GM19099 (cell line): ENCODE results near the gene TUBB3.

Source experiments
- POLR2A ChIP-seq: IDR thresholded peaks from 3 replicates; pipeline ENCODE4 v1.6.1; 2011; ENCODE audit warnings: low read depth; ENCODE audit not compliant: insufficient read length; ENCODE audit errors: extremely low read depth

Gene TUBB3

DNA sequence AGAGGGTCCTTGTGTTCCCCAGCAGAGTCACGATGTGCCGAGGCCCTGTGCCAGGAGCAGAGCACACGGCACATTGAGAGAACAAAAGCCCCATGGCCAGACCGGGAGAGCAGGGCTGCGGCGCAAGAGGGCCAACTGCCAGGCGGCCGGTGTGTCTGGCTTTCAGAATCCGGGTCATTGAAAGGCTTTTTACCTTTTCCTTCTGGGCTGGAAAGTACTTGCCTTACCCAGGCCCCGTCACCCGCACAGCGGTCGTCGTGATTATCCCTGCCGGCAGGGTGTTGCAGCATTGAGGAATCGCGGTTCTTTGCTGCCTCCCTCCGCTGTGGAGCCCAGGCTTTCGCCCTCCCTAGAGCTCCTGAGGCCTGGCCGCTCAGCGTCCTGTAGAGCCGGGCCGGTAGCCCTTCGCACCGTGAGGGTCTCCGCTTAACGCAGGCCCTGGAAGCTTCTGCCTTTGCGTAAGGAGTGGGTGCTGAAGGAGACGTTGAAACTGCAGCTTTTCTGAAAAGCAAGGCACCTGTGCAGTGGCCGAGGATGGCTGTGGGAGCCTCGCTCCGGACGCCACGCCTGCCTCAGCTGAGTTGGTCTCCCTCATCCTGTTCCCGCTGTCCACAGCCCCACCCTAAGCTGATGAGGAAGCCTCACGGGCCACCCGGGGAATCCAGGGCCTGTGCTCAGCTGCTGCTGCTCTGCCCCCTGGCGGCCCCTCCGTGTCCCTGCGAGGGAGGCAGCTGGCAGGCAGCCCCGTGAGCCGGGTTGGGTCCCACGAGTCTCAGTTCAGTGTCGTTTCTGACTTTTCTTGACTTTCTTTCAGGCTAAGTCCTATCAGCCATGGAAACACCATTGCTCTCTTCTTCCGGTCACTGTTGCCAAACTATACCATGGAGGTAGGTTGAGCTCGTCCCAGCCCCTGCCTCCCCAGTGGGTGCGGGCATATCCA is 13.1 kb upstream of the TUBB3 start:
- no peak for TF ChIP-seq POLR2A

DNA sequence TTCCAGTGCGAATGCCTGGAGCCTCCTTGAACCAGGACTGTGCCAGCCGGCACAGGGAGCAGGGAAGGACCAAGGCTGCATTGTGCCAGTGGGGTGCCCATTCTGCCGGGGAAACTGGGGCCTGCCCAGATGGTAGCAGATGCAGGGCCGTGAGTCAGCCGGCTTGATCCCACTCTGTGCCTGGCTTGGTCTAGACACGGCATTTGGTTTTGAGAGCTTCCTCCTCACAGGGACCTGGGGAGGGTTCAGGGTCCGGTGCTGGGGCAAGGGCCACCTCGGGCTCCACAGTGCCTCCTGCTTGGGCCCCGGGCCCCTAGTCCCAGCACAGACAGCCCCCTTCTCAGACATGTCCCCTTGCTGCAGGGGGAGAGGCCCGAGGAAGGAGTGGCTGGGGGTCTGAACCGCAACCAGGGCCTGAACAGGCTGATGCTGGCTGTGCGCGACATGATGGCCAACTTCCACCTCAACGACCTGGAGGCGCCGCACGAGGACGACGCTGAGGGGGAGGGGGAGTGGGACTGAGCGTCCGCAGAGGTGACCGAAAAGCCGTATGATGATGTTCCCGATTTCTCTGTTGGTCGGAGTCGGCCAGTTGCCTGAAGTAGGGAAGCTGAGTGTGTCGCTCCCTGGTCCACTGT is 12.3 kb upstream of the TUBB3 start:
- TF ChIP-seq POLR2A, result no peak

DNA sequence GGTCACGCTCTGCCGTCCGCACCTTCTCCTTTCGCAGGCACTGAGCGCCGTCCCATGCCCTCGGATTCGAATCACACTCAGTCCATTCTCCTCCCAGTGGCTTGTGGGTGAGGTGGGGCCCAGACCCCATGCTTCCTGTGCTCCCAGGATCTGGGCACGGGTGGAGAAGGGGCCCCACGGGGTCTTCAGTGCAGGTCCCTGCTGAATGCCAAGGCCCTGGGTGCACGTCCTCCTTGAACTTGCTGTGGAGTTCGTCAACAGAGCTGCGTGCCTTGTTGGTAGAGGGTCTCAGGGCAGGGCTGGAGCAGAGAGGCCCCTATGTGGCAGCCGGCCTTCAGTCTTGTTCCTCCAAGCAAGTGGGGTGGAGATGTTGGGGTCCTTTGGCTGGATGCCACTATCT is 11.8 kb upstream of the TUBB3 start:
- TF ChIP-seq POLR2A, result no peak

DNA sequence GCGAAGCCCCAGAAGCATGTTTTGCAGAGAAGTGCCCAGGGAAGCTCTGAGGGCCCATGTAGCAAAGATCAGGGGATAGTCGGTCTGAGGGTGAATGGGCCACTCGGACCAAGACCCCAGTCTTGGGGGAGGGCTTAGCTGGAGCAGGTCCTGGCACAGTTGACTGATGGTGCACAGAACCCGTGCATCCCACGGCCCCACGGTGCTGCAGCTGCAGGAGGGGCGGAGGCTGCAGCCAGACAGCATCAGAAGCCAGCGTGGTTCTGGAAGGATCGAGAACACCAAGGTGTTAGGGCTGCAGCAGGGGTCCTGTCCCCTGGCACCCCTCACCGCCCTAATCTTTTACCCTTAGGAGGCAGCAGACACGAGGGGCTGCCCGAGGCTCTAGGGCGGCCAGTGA is 11.0 kb upstream of the TUBB3 start:
- no peak for TF ChIP-seq POLR2A

DNA sequence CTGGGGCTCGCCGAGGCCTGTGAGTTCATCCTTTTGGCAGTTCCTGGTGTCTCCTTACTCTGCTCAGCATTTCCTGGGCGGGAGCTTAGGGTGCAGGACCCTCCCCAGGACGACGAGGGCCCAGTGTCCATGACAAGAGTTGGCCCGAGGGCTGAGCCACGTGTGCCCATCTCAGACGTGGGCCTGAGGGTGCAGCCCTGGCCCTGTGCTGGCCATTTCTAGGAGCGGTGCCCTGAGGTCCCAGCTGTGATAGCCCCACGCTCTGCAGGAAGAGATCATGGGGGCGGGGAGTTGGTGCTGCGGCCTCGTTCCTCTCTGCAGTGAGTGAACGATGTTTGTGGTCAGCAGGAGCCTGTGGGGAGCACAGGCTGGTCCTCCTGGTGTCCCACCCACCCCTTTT is 10.5 kb upstream of the TUBB3 start:
- no peak for TF ChIP-seq POLR2A

DNA sequence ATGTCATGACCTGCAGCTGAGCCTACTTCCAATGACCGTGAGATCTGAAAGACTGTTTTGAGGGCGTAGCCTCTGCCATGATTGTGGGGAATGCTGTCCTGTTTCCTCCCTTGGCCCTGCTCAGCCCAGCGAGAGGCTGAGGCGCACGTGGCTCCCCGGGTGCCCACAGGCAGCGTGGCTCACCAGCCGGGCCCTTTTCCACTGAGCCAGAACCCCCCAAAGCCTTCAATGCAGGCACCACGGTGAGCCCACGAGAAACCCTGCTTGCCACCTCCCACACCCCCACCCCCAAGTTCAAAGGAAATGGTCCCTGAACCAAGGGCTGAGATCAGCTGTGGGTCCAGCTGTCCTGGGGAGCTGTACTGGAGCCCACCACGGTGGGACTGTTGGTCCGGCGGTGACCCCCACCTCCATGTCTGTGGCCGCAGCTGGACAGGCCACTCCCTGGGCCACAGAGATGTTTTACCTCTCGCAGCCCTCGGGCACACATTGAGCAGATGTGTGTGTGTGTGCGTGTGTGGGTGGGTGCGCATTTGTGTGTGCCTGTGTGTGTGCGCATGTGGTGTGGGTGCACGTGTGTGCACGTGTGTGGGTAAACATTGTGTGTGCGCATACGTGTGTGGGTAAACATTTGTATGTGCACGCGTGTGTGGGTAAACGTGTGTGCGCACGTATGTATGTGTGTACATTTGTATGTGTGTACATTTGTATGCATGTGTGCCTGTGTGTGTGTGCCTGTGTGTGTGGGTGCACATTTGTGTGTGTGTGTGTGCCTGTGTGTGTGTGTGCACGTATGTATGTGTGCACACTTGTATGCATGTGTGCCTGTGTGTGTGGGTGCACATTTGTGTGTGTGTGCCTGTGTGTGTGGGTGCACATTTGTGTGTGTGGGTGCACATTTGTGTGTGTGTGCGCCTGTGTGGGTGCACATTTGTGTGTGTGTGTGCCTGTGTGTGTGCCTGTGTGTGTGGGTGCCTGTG is 9.4 kb upstream of the TUBB3 start:
- no peak for TF ChIP-seq POLR2A

DNA sequence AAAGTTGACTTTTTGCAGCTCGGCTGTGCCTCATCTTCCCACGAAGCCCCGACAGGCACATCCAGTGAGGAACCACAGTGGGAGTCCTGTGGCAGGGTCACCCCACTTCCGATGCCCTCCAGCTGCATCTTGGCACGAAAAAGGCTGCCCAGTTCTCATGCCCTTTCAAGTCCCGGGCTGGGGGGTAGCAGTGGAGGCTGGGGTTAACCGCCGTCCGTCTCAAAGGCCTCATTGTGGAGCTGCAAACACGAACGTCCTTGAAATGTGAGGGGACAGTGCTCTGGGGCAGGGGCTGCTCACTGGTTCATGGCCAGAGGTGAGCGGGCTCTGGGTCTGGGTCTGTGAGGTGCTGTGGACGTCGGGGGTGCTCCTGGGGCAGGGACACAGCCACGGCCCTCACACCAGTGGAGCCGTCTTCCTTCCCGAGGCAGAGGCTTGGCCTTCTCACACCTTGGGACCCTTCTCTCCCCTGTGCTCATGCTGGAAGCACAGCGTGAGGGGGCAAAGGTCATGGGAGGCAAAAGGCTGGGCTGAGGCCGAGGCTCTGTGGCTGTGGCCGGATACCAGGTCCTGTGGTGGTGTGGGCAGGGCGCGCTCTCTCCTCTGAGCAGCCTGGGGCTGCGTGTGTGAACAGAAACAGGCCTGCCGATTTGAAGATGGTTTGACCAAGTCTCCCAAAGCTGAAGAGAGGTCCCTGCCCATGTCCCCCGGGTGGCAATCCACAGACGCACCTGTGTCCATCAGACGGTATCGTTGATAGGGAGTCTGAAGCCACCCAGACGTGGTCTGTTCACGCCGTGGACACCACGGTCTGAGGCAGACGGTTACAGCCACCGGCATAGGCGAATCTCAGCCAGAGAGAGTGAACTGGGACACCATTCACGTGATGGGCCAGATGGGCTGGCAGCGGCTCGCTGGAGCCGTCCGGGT is 7.6 kb upstream of the TUBB3 start:
- TF ChIP-seq POLR2A, result no peak

DNA sequence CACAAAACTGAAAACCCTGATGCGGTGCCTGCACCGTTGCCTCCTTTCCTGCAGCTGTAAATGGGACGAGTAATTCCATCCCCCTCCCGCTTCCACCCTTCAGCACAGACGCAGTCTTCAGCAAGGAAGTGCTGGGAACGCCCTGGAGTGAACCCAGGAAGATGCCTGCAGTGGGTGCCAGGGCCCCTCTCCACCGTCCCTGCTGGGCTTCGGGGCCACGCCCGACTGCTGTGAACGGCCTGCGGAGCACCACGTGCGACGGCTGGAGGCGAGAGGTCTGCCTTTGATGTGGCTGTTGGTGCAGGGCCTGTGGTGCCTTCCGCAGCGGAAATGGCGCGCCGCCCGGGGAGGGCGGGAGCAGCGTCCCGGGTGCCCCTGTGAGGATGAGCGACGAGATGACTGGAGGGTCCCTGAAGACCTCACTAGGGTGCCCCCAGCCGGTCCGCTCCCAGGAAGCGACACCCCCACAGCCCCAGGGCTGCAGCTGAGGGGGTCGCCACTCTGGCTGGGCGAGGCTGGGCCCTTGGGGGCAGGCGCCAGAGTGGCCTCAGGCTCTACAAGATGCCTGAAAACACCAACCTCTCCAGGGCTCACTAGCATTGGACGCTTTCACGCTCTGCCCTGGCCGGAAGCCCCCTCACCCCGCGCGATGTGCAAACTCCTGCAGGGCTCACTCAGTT is 5.2 kb upstream of the TUBB3 start:
- peak; percentile 49 for TF ChIP-seq POLR2A

DNA sequence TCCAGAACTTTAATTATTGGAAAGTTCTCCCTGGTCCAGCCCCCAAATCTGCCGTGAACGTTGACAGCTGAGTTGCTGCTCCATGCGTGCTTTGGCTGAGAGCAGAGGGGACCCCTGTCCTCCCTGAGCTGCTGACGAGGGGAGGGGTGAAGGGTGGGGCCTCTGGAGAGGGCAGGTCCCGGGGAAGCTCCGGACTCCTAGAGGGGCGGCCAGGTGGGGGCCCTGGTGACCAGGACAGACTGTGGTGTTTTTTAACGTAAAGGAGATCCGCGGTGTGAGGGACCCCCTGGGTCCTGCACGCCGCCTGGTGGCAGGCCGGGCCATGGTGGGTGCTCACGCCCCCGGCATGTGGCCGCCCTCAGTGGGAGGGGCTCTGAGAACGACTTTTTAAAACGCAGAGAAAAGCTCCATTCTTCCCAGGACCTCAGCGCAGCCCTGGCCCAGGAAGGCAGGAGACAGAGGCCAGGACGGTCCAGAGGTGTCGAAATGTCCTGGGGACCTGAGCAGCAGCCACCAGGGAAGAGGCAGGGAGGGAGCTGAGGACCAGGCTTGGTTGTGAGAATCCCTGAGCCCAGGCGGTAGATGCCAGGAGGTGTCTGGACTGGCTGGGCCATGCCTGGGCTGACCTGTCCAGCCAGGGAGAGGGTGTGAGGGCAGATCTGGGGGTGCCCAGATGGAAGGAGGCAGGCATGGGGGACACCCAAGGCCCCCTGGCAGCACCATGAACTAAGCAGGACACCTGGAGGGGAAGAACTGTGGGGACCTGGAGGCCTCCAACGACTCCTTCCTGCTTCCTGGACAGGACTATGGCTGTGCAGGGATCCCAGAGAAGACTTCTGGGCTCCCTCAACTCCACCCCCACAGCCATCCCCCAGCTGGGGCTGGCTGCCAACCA is 4.4 kb upstream of the TUBB3 start, which contains the start of gene MC1R:
Gene MC1R (plus strand): TSS at position 410 of the 895 bp plus-strand sequence. CDS start 397 bp downstream, at position 807.
- no peak for TF ChIP-seq POLR2A

DNA sequence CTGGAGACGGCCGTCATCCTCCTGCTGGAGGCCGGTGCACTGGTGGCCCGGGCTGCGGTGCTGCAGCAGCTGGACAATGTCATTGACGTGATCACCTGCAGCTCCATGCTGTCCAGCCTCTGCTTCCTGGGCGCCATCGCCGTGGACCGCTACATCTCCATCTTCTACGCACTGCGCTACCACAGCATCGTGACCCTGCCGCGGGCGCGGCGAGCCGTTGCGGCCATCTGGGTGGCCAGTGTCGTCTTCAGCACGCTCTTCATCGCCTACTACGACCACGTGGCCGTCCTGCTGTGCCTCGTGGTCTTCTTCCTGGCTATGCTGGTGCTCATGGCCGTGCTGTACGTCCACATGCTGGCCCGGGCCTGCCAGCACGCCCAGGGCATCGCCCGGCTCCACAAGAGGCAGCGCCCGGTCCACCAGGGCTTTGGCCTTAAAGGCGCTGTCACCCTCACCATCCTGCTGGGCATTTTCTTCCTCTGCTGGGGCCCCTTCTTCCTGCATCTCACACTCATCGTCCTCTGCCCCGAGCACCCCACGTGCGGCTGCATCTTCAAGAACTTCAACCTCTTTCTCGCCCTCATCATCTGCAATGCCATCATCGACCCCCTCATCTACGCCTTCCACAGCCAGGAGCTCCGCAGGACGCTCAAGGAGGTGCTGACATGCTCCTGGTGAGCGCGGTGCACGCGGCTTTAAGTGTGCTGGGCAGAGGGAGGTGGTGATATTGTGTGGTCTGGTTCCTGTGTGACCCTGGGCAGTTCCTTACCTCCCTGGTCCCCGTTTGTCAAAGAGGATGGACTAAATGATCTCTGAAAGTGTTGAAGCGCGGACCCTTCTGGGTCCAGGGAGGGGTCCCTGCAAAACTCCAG is 3.4 kb upstream of the TUBB3 start:
- TF ChIP-seq POLR2A, result no peak

DNA sequence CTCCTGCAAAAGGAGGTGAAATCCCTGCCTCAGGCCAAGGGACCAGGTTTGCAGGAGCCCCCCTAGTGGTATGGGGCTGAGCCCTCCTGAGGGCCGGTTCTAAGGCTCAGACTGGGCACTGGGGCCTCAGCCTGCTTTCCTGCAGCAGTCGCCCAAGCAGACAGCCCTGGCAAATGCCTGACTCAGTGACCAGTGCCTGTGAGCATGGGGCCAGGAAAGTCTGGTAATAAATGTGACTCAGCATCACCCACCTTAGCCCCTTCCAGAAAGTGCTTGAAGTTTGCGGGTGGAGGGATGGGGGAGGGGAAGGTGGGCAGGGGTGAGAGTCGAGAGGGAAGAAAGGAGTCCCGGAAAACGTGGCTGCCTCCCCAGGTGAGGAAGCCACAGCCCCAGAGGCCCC is 2.4 kb upstream of the TUBB3 start:
- TF ChIP-seq POLR2A, result no peak
